ENCODE data around the gene DCBLD2.

Gene DCBLD2

DNA sequence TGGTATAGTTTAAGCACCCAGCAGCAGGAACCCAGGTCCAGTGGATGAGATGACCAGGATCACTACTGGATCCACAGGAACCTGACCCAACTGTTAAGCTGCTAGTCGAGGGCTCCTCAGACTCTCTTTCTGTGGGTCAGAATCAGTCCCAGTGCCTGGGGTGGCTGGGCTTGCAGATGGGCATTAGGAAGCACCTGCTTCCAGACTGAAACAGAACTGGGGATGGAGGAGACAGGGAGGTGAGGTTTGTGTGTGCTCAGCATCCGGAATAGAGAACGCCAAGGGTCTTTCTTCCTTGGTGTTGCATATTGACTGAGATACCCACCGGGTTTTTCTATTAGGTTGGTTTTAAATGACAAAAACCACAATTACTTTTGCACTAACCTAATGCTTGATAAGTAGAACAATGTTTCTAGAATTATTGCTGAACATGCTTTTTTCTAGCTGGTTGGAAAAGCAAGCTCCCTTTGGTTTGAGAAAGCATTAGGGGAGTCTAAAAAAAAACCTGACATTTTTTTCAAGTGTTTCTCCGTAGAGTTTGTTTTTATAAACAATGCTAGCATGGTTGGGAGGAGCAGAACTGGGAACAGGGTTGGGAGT lies 137.6 kb downstream of the DCBLD2 start:
- DNase-seq: no peak

DNA sequence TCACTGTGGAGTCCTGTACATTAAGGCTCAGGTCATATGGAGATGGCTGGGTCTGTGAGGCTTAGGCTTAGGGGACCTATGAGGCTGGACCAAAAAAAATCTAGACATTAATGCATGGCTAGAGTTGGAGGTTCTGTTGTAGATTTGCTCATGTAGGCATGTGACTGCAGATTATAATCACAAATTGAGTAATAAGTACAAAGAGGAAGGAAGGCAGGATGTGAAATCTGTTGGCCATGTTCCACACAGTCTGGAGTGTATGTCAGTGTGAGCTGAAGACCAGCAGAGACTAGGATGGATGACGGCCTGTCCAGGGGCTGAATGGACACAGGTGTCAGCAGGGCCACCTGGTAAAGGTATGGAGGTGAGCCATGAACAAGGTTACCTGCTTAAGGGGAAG lies 138.4 kb downstream of the DCBLD2 start, which contains the start of gene ST3GAL6:
TSS of gene ST3GAL6 (plus strand) at position 265 of the 400 bp plus-strand sequence. CDS start 5,101 bp downstream, outside the sequence.
- no peak for DNase-seq

DNA sequence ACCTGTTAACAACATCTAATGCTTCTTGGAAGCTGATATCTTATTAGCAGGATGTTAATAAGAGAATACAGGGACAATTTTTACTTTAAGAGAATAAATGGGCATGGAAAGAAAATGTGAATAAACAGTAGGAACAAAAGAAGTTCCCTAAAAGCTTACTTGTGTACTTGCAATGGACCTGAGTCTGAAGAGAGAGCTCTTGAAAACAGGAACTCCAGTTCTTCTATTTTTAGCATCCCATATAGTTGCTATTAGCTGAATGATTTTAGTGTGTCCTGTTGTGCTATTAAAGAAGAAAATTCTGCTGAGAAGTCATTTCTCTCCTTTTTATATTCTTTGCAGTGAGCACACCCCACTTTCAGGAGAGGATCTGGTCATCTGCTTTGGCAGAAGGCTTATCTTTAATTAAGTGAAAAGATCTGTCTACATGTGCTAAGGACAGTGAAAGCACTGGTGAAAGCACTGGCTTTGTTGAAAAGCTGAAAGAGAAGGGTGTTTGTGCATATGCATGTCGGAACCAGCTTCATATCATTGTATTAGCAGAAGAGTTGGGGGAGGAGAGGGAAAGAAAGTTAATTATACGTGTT lies 139.8 kb downstream of the DCBLD2 start:
- DNase-seq: no peak

DNA sequence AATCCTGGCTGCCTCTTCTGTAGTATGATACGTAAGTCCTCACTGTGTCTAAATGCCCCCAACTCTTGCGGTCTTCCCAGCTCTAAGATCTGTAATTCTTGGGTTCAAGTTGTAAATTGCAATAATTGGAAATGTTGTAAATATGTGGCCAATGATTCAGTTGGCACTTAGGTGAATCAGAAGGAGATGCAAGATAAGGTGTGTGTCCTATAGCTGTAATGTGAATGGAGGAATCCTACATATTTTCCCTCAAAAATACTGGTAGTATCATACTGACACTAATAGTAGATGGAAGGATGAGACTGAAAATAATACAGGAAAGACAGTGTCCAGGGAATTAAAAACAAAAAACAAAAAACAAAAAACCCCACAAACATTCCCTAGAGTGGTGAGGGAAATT lies 141.9 kb downstream of the DCBLD2 start:
- no peak for DNase-seq

DNA sequence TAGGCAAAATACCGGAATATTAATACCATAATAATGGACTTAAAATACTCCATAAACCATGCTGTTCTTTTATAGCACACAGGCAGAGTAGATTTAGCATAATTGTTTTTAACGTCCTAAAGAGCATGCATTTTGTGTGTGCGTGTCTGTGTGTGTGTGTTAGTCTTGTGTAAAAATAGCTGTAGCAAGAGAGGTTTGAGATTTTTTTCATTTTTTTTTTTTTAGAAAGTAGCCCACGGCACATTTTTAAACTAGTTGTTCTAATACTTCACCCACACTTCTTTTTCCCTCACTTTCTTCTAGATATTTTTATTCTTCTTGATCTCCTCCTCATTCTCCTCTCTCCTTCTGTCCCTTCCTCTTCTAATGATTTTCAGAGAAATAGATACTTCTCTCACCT lies 145.9 kb downstream of the DCBLD2 start:
- no peak for DNase-seq

DNA sequence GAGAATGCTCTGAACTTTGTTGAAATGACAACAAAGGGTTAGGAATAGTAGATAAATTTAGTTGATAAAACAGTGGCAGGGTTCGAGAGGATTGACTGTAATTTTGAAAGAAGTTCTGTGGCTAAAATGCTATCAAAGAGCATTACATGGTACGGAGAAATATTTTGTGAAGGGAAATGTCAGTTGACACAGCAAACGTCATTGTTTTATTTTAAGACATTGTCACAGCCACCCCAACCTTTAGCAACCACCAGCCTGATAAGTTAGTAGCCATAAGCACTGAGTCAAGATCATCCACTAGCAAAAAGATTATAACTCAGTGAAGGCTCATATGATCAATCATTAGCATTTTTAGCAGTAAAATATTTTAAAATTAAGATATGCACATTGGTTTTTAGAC lies 147.0 kb downstream of the DCBLD2 start:
- DNase-seq: no peak

DNA sequence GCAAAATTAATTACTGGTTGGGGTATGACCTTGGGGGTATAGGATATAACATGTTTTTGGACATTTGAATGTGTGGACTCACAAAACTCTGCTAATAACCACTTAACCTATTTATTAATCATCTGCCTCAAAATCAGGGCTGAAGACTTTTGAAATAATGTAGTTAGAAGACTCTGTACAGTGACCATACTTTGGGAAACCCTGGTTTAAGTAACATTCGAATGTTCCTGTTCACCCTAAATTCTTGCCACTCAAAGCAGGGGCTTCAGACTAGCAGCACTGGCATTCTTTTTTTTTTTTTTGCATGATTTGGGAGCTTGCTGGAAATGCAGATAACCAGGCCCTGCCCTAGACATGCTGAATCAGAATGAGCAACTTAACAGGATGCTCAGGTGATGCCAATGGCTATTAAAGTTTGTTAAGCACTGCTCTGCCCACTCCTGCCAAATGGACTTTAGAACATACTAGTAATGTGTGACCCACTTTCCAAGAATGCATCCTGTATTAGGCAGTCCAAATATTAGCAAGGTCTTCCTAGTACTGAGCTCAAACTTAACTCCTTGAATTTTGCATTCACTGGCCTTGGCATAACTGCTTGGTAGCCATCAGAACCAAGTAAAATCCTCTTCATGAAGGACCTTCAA lies 151.1 kb downstream of the DCBLD2 start:
- DNase-seq: no peak

DNA sequence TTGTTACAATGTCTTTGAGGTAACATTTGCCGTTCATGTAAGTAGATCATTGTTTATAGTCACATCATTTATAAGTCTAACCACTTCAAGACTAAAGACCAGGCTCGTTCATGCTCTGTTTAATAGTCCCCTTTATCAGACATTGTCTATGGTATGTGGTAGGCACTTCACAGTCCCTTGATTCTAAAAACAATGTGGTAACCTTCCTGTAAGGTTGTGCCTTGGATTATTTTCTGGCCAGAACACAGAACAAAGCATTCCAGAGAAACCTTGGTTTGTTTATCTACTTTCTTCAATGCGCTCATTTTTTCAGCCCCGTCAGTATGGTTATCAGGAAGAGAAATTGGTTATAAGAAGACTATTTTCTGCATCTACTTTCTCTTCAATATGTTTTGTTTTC lies 154.6 kb downstream of the DCBLD2 start:
- no peak for DNase-seq

DNA sequence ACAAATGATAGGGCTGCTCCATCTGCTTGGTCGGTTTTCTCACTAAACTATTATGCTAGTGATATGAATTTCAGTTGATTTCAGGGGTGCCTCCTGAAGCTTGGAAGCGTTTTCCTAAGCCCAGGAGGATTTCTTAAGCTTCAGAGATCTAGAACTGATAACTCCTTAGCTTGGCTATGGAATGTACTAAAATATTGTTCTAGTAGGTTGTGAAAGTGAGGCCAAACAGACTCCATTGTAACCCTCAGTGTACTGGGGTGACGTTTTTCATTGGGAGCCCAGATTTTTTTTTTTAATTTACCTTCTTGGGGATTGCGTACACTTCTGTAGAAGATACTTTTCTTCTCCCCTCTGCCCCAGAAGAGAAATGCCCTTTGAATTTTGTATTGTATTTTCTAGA lies 155.4 kb downstream of the DCBLD2 start:
- DNase-seq: no peak
